ENCODE data around the gene DENND6B. TPM values are rescaled to one million over a fixed set of nuclear protein-coding genes. Genes with fewer than 3 reads are reported as not detected.

DENND6B gene
- total RNA-seq, 4 donors from 2014 or later = 8.6 to 13.1 (median 11.7) TPM

DNA sequence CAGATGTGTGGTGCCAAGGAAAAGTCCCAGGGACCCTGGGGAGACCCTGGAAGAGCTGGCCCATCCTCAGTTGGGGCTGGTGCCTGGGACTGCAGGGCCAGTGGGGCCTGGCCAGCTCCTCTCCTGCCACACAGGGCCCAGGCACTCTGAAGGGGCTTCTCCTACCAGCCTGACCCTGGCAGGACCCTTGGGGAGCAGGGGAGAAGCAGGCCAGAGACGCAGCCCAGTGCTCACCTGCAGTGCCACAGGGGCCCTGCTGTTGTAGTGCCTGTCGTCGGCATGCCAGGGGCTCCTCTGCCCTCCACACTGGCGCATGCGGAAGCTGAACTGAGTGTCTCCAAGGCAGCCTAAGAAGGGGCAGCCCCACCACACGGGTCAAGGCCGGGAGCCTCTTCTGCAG lies 9.1 kb downstream of the DENND6B start:
- TF ChIP-seq, protein P1, sequence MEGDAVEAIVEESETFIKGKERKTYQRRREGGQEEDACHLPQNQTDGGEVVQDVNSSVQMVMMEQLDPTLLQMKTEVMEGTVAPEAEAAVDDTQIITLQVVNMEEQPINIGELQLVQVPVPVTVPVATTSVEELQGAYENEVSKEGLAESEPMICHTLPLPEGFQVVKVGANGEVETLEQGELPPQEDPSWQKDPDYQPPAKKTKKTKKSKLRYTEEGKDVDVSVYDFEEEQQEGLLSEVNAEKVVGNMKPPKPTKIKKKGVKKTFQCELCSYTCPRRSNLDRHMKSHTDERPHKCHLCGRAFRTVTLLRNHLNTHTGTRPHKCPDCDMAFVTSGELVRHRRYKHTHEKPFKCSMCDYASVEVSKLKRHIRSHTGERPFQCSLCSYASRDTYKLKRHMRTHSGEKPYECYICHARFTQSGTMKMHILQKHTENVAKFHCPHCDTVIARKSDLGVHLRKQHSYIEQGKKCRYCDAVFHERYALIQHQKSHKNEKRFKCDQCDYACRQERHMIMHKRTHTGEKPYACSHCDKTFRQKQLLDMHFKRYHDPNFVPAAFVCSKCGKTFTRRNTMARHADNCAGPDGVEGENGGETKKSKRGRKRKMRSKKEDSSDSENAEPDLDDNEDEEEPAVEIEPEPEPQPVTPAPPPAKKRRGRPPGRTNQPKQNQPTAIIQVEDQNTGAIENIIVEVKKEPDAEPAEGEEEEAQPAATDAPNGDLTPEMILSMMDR (IDR thresholded peaks at IDR 0.05) = no peak
- TF ChIP-seq EP300 (IDR thresholded peaks at IDR 0.05) (no peak), POLR2A (IDR thresholded peaks at IDR 0.05) (no peak)

DNA sequence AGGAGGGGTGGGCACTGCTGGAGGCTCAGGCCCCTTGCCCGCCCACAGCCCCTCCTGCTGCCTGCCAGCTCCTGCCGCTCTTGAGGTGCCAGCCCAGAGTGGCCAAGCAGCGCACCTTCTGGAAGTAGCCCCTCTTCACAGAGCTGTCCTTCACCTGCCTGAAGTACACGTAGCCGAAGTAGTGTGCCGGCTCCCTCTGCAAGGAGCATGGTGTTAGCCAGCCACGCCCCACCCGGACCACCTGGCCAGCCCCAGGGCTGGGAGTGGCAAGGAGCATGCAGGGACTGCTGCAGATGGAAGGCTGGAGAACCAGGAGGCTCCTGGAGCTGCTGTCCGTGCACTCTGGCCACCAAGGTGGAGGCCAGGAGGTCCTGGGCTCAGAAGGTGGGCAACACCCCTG lies 9.6 kb downstream of the DENND6B start:
- 90 to 96% methylated on average over 6 to 8 of the region's 9 CpGs for WGBS, 2 donors

More for the DNA sequence above, 9.1 kb downstream of the DENND6B start:
- Histone ChIP-seq H3K9me3 (no peaks in the 10 kb centered on the region), H3K4me3 (no peak overlapping the region), H3K36me3 (peaks cover 0 to 35% (median 0%) of the 10 kb centered on the region in 3 donors), H3K4me1 (peaks cover 0 to 14% (median 4%) of the 10 kb centered on the region in 4 donors), H3K27me3 (no peaks in the 10 kb centered on the region), H3K27ac (no peak overlapping the region)
- WGBS, 2 donors = 90 to 97% methylated on average over 5 to 7 of the region's 7 CpGs
- DNase-seq (ENCODE audit: low spot score in 2 of 2) = no peak

DNA sequence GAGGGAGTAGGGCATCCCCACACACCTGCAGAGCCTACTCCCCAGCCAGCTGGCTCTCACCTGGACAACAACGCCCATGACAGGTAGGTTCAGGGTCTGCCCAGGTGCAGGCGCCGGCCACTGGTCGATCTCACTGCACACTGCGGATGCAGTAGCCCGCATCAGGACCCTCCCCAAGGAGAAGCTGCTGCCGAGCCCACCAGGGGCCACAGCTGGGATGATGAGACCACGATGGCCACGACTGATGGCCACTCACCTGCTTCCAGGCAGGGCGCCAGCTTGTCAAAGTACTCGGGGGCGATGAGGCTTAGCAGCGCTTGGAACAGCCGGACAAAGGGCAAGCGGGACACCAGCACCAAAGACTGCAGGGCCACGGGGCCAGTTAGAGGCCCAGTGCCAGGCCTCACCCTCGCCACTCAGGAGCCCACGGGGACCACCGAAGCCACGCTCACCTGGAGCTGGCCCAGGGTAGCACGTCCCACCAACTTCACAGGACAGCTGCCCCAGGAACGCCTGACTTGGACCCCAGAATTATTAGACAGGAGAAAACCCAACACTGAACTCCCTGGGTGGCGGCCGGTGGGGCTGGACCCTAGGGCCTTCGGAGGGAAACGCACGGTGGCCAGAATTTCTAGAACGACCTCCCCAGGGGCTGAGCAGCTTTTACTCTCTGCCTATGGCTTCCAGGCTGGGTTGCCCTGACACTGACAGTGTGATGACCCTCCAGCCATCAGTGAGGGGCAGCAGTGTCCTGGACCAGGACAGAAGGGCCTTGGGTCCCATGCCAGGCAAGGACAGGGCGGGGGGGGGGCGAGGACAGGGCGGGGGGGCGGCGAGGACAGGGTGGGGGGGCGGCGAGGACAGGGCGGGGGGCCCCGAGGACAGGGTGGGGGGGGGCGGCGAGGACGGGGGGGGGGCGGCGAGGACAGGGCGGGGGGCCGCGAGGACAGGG lies 10.4 kb downstream of the DENND6B start:
- H3K27me3 ChIP-seq = no peaks in the 10 kb centered on the region
- no peak overlapping the region for H3K27ac ChIP-seq
- no peak overlapping the region for H3K4me3 ChIP-seq
- H3K9me3 ChIP-seq = no peaks in the 10 kb centered on the region
- H3K4me1 ChIP-seq = peaks cover 0 to 14% (median 4%) of the 10 kb centered on the region in 4 donors
- TF ChIP-seq POLR2A (IDR thresholded peaks at IDR 0.05) (no peak), EP300 (IDR thresholded peaks at IDR 0.05) (no peak)
- TF ChIP-seq, protein P1 (IDR thresholded peaks at IDR 0.05) = no peak
- no peak for DNase-seq (ENCODE audit: low spot score in 2 of 2)
- WGBS, 2 donors = 88 to 90% methylated on average over 25 to 31 of the region's 45 CpGs
- peaks cover 0 to 46% (median 0%) of the 10 kb centered on the region in 3 donors for H3K36me3 ChIP-seq

More for the DNA sequence above, 9.6 kb downstream of the DENND6B start:
- H3K4me1 ChIP-seq = peaks cover 0 to 14% (median 4%) of the 10 kb centered on the region in 4 donors
- no peak overlapping the region for H3K4me3 ChIP-seq
- H3K9me3 ChIP-seq = no peaks in the 10 kb centered on the region
- no peak for TF ChIP-seq POLR2A (IDR thresholded peaks at IDR 0.05)
- no peak for TF ChIP-seq EP300 (IDR thresholded peaks at IDR 0.05)
- TF ChIP-seq, protein P1 (IDR thresholded peaks at IDR 0.05) = no peak
- H3K27me3 ChIP-seq = no peaks in the 10 kb centered on the region
- peaks cover 0 to 38% (median 0%) of the 10 kb centered on the region in 3 donors for H3K36me3 ChIP-seq
- H3K27ac ChIP-seq = no peak overlapping the region
- DNase-seq (ENCODE audit: low spot score in 2 of 2) = no peak

DNA sequence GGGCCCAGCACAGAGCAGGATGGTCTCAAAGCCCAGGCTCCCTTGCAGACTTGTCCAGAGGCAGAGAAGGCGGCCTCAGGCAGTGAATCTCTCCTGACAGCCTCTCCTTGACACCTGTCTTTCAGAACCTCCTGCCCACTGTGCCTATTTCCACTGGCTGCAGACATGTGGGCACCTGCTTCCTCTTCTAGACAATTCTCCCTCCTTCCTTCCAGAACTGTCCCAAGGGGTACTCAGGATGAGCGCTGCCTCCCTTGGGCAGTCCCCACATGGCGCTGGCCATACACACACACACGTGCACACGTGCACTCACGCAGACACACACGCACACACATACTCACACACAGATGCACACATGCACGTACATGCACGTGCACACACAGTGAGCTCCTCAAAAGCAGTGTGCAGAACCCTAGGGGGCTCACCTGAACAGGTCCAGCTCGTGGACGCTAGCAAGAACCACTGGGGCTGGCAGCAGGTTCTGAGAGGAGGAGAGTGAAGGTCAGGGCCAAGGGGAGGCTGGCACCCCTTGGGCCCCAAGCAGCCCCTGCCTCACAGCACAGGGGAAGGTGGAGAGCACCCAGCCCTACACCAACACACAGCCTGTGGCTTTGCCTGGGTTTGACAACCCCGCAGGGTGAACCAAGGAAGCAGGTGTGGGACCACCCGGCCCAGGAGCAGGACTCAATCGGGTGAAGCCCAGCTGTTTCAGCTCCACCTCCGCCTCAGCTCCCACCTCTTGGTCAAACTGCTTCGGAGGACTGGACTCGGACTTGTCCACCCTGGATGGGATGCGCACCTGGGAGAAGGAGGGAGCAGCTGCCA lies 11.3 kb downstream of the DENND6B start:
- TF ChIP-seq EP300 (IDR thresholded peaks at IDR 0.05) (no peak), POLR2A (IDR thresholded peaks at IDR 0.05) (no peak)
- TF ChIP-seq, protein P1 (IDR thresholded peaks at IDR 0.05) = no peak
- peak overlapping the region in 1 of 4 donors; percentile 78 for H3K27ac ChIP-seq
- no peaks in the 10 kb centered on the region for H3K27me3 ChIP-seq
- H3K4me1 ChIP-seq = peaks cover 0 to 14% (median 4%) of the 10 kb centered on the region in 4 donors
- no peaks in the 10 kb centered on the region for H3K9me3 ChIP-seq
- DNase-seq (ENCODE audit: low spot score in 2 of 2) = no peak
- WGBS, 2 donors = 80 to 89% methylated on average over 18 of the region's 18 CpGs
- H3K36me3 ChIP-seq = peaks cover 0 to 51% (median 0%) of the 10 kb centered on the region in 3 donors
- H3K4me3 ChIP-seq = no peak overlapping the region
